HTR-8/SVneo (cell line): Measurements from ENCODE around the gene CNGA3.
"Not testable (repeated sequence)": the region's sequence is repeated elsewhere in the genome, so short reads cannot be mapped to it uniquely, and the experiment has no call there.

ENCODE experiments used
- DNase-seq: peaks from one replicate; pipeline ENCODE4 v3.0.0; 2011; ENCODE audit warnings: low spot score, mixed read lengths; ENCODE audit not compliant: insufficient read length
- FAIRE-seq: peaks from 2 replicates; lab custom pipeline; 2011; peaks lifted over from hg19 to GRCh38; lab: Jason Lieb, UNC

Gene CNGA3

DNA sequence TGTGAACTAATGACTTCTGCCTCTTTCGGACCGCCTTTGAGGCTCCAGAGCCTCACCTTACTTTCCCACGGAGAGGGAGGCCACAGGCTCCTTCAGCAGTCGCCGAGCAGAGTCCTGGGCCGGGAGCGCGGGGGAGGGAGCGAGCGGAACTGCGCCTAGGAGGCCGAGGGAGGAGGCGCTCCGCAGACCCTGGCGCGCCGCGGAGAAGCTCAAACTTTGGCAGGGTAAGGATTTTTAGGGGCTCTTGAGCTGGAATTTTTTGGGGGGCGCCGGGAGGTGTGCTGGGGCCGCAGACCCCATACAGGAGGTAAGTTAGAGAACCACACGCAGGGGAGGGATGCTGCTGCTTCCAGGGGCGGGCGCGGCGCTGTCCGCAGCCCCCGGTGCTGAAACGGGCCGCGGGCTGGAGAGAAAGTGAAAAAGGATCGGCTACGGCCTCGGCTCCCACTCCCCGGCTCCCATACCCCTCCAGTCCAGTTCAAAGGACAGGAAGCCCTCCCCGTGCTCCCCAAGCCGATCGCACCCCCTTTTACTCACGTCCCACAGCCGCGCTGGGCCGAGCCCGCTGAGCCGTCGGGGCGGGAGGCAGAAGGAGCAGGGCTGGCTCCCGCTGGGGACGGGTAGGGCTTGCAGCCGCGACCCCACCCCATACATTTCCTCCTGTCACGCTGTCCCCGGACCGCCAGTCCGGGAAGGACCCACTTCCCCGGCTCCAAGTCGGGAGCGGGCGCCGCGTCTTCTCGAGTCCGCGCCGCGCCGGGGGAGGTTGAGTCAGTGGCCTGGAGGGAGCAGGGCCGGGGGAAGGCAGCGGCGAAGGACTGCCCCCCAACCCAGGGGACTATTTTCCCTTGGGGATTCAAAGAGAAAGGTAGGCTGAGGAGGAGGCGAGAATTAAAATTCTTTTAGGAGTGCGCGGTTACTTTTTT lies at the start of gene CNGA3:
TSS of gene CNGA3 (plus strand) at position 146 of the 926 bp plus-strand sequence. CDS start 23,520 bp downstream, outside the sequence.
- peak; percentile 22 for DNase-seq
- no peak for FAIRE-seq

DNA sequence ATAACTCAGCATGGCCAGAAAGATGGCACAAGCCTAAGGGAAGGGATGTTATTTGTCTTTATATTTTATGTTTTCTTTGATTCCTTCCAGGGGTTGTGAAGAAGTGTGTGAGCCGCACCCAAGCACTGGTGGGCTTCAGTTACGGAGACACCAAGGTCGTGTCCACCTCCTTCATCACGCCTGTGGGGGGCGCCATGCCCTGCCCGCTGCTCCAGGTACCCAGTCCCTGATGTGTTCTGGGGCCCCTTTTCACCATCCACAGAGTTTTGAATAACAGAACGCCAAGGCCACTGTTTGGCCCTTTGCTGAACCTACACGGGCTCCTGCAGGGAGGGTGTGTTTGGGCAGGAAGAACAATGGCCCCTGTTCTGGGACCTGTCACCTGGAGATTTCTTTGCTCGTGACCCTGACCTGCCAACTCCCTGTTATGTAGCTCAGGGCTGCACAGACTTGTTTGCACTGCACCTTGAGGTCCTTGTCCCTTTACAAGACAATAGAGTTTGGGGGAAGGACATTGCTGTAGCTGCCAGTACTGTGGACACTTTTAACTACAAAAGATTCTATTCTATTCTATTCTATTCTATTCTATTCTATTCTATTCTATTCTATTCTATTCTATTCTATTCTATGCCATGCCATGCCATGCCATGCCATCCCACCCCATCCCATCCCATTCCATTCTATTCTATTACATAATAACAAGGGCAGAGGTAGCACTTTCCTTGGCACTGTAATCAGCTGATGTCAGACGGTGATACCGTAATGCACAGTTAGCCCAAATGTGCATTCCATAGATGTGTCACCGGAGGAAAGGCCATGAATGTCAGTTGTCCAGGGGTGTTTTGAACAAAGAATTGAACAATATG lies 48.2 kb upstream of the CNGA3 start:
- DNase-seq (no peak), FAIRE-seq (no peak)

DNA sequence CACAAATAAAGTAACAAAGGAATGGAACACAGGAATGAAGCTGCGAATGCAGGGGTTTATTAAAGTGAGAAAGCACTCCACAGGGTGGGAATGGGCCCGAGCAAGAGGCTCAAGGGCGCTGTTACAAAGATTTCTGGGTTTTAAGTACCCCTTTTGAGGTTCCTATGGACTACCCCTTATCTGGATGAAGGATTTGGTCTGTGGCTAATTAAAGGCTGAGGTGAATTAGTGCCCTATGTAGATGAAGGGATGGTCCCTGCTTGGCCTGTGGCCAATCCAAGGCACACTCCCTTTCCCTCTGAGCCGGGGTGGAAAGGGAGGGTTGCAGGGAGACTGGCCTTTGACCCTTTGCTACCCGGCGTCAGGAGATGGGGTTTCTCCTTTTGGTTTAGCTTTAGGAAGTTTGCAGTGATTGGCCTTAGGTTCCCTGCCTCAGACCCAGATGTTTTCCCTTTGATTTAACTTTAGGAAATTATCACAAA lies 47.5 kb upstream of the CNGA3 start:
- no peak for DNase-seq
- FAIRE-seq, result no peak

DNA sequence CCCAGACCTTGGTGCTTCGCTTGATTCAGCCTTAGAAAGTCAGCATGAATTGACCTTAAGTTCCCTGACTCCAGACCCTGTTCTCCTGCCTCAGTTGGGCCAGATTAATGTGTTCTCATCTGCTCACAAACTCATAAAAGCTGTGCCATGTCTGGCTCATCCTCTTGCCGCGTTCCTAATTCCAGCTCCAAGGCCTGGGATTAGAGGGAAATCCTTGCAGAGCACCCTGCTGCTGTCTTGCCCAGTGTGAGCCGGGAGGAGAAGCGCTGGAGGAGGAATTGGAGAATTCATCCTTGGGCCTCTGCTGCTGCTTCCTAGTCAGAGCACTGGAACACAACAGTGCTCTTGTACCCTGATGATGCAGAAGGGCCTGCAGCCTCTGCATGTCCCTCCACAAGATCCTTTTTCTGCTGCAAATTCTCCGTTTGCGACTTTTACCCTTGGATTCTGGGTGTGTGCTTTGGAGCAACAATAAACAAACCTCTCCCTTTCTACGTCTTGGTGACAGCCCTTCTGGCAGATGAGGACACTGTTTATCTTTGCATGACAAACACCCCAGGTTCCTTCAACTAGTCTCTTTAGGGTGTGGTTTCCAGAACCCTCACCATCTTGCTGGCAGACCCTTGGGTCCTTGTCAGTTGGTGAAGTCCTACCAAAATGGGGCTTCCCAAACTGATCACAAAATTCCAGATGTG lies 46.9 kb upstream of the CNGA3 start:
- no peak for DNase-seq

DNA sequence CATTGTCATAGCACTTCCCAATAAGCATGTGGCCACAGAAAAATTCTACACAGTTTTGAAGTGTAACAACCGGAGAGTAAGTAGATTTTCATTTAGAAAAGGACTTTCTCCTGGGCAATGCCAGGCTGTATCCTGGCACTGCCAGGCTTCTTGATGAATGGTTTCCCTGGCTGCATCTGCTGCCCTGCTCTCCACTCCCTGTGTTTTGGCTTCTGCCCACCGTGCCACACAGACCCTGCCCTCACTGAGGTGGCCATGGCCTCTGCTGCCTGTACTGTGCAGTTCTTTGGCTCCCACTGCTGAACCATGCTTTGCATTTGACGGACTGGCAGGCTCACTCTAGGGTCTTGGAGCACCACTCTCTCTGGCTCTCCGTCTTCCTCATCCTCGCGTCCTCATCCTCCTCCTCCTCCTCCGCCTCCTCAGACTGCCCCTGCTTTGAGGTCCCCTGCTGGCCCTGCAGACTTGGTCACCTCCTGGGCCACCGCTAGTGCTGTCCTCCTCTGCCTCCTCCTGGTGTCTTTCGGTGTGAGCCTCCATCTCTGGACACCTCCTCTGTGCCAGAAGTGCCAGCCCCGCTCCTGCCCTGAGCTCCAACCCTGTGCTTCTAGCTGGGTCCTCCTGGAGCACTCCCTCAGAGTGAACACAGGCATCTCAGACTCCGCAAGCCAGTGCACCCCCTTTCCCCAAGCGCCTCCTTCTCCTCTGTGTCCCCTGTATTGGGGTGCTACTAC lies 45.9 kb upstream of the CNGA3 start:
- FAIRE-seq (no peak), DNase-seq (no peak)

More for the DNA sequence above, 46.9 kb upstream of the CNGA3 start:
- FAIRE-seq, result no peak

DNA sequence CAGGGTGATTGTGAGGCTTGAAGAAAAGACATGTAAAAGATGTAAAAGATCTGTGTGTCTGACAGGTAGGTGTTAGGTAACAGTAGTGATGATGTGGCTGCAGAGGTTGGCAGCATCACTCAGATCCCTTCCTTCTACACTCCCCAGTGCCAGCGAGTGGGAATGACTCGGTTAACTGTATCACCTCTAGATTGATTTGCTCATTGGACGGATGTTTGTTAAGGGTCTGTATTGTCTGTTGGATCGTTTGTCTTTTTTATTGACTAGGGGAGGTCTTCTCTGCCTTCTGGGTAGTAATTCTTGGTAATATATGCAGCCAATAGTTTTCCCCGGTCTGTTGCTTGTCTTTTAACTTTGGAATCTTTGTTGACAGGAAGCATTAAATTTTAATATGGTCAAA lies 44.8 kb upstream of the CNGA3 start:
- FAIRE-seq (no peak), DNase-seq (no peak)

DNA sequence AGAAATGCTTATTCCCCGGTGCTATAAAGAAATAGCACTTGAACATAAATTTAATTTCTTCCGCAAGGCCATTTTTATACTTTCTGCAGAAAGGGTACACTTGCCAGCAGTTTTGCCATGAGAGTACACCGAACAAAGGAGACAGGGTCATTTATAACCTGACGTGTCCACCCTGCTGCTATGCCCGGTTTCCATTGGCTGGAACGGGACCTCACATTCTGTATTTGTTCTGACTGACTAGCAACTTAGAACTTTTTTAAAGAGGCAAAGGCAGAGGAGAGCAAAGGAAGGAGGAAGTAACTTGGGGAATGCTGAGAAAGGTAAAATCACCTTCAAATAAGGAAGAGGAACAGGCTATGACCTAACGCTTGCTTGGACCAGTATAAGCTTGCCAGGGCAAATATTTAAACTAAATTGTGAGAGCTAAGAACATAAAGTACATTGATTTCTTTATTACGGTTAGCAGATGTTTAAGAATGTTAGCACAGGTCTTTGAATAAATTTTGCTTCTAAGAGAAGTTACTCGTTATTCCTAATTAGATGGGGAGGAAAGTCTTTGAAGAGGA lies 39.0 kb upstream of the CNGA3 start:
- FAIRE-seq, DNase-seq: not testable (repeated sequence)

DNA sequence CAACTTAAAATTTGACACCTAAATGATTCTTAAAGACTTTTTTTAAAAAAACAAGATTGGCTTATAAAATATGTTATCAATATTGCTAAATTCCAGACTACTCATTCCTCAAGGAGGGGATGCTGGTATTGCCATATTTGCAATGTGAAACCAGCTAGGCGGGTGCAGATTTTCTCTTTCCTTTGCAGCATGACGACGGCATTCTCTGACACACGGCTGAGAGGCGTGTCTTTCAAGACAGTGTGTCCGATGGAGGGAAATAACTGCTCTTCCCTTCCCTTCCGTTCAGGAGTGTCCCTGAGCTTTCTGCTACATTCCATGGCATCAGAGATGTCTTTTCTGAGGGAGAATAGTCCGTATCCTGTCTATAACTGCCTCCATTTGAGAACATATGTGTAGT lies 38.2 kb upstream of the CNGA3 start:
- FAIRE-seq, result no peak
- DNase-seq, result no peak

DNA sequence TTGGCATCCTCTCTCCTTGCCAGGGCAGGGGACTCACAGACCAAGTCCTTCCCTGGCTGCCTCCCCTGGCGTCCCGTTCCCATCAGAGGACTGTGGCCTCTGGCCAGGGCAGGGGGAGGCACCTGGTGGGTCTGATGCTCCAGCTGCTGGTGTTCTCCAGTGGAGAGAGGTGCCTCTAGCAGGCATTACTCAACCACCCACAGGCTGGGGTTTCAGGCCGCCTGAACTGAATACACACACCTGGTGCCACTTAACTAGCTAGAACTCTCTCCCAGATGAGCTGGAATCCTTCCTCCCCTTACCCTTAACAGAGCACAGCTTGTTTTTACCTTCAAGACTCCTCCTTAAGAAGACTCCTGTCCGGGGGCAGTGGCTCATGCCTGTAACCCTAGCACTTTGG lies 37.7 kb upstream of the CNGA3 start:
- FAIRE-seq (peak; percentile 23), DNase-seq (no peak)

DNA sequence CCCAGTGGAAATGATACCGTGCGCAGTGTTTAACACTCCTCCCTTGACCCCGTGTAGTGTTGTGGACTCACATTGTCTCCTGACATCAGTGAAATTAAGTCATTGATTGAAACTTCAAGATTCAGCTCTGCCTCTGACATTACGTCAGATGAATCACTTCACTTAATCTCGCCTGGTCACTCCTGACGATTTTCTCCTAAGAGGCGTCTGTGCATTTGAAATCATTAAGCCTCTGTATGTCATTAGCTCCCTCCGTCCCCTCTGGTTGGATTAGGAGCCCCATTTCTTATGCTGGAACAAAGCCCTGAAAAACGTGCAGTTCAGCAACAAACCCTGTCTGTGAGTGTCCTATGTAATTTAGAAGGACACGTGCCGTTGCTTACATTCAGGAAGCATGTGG lies 36.7 kb upstream of the CNGA3 start:
- FAIRE-seq, result peak; percentile 31

DNA sequence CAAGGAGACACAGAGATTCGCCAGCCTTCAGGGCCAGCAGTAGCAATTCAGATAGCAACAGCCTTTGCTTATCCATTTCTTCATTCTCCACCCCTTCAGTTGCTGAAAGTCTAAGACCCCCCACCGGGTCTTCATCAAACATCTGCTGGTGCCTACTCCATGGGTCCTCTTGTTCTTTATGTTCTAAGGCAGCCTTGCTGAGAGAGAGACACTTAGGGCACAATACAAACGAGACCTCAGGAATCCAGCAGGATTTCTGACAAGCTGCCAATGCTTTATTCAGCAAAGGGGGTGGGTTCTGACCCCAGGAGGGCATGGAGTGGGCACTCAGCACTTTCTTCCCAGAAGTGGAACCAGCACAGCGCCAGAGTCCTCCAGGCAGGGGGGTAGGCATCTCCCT lies 36.2 kb upstream of the CNGA3 start:
- FAIRE-seq, result no peak
- DNase-seq, result no peak

More for the DNA sequence above, 36.7 kb upstream of the CNGA3 start:
- no peak for DNase-seq

DNA sequence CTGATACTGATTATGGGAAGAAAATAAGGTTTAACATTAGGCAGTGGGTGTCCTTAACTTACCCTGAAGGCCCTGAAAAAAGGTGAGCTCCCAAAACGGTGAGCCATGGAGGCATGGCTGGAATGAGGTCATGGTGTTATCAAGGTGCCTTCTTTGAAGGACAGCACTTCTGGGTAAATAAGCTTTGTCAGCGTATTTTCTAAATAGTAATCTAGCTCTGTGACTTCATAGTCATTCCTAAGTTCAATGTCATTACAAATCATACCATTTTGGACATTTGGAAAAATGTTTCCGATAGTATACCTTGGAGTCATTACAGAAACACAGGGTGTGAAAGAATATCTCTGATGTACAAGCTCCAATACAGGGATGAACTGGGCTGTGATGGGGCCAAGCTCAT lies 35.2 kb upstream of the CNGA3 start:
- DNase-seq (no peak), FAIRE-seq (no peak)

DNA sequence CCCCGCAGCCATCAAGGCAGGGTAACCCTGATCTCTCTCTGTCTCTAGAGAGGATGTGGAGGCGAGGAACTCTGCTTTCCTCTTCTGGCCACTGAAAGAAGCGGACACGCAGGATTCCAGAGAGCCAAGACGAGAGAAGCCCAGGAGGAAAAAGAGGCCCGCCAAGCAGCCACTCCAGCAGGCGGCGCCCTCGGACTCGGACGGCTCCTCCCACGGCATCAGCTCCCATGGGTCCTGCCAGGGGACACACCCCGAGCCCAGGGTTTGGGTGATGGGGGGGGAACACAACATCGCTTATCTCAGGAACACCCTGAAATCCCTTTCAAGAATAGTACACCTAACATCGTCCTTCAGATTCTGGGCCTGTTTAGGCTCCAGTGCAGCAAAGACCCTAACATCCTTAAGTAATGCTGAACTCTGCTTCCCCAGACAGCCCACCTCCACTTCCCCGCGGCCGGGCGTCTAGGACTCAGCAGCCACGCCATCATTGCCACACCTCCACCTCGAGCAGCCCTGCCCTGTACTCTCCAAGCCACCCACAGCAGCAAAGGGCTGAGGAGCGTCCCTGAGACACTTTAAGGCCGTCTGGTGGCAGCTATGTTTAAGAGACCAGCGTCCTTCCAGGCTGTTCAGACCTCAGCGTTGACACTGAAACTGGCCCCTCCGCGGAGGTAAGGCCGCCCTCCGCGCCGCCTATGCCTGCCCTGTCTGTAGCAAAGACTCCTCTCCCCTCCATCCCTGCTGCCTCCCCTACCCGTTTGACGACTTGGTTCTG lies 34.3 kb upstream of the CNGA3 start:
- DNase-seq (no peak), FAIRE-seq (no peak)

DNA sequence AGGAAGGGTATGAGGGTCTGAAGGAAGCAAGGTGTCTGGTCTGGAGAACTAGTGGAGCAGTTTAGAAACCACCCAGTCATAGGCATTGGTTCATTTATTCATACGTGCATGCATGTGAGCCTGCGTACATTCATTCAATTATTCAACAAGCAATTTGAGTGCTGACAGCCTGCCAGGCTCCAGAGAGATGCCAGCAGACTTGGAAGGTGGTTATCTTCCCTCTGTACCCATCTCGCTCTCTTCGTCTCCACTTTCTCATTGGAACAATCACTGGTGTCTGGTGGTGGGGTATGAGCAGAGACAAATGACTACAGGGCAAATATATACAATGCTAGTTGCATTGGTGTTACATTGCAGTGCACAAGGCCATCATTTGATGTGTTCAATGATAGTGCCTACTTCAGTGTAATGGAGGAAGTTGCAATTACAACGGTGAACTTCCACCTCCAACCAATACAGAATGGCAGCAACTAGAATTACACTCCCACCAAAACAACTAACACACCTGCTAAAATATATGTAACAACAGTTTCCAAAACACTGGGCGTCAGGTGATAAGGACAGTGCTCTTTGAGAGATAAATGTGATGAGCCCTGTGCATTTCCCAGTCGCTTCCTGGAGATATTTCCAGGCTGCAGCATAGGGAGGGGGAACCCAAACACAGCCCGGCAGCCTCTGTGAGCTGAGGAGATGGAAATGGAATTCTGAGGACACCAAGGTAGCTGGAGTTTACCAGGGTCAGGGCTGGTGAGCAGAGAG lies 32.6 kb upstream of the CNGA3 start:
- DNase-seq (no peak), FAIRE-seq (peak; percentile 77)

DNA sequence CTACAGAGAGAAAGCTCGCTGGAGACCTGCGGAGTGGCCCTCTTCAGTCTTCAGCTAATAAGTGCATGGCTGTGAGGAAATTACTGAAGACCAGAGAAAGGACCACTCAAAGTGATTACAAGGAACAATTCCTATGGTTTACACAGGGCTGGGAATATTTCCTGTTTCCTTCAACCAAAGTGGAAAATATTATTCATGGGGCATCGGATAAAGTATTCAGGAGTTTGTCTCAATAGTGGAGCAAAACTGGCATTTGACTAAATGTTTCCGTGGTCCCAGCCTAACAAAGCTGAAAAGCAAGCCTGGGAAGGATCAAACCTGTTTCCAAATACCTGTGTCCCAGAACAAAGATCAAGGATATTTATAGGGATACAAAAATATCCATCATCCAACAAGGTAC lies 32.0 kb upstream of the CNGA3 start:
- FAIRE-seq (no peak), DNase-seq (no peak)

DNA sequence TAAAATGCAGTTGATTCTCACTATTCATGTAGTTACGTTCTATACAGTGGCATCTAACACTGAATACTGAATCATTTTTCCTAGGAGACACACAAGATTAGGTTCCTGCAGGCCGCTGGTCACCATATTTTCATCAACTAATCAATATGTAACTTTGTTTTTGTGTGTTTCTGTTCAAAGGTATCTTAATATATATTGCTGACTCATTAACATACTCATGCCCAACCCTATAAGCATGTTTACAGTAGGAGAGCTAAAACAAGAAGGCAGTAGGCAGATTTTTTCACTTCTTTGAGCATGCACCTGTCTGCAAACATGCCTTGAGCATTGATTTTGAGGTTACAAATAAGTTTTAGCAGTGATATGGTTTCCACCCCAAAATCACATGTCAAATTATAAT lies 30.3 kb upstream of the CNGA3 start:
- no peak for DNase-seq
- no peak for FAIRE-seq

DNA sequence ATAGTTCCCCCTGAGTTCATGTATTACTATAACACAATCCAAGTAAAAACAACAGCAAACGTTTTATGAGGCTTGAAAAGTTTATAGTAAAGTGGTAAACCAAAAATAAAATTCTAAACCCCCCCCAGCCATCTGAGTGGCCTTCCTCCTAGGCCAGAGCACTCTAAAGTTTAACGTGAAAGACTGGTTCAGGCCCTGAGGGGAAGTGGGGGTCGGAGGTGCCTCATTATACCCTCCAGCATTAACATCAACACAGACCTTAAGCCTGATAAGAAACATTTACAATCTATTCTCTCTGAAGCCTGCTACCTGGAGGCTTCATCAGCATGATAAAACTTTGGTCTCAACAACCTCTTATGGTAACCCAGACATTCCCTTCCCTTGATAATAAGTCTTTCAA lies 29.0 kb upstream of the CNGA3 start:
- peak; percentile 9 for FAIRE-seq
- DNase-seq, result no peak

DNA sequence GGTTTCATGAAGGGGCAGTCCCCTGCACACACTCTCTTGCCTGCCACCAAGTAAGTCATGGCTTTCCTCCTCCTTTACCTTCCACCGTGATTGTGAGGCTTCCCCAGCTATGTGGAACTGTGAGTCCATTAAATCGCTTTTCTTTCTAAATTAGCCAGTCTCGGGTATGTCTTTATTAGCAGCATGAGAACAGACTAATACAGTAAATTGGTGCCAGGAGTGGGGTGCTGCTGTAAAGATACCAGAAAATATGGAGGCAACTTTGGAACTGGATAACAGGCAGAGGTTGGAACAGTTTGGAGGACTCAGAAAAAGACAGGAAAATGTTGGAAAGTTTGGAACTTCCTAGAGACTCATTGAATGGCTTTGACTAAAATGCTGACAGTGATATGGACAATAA lies 26.1 kb upstream of the CNGA3 start:
- not testable (repeated sequence) for DNase-seq, FAIRE-seq
